Endothelial cell of umbilical vein (primary cell): ENCODE results near the gene MRGPRD. TPM values are rescaled to one million over a fixed set of nuclear protein-coding genes. Genes with fewer than 3 reads are reported as not detected.

Source experiments
- BruUV-seq: library from RNA; stranded (reverse); fragments of 400-500 nt; replicated peaks from 2 replicates; lab custom pipeline; 2021; lab: Mats Ljungman, UMichigan
- CTCF ChIA-PET: fragments of 300-600, 350-600 bp; sonication (Branson Sonifier 250); formaldehyde crosslinking; loops from one replicate; lab custom pipeline; 2021; ENCODE audit warnings: antibody characterized with exemption, inconsistent platforms; lab: Charles Lee
- POLR2A ChIA-PET: fragments of 300-600, 350-600 bp; sonication (Branson Sonifier 250); formaldehyde crosslinking; loops from one replicate; lab custom pipeline; 2021; ENCODE audit warnings: antibody characterized with exemption, inconsistent platforms; lab: Charles Lee
- DNase-seq: peaks from one replicate; pipeline ENCODE4 v3.0.0-alpha.2; 2011; ENCODE audit warnings: low read depth, low spot score
- FAIRE-seq: peaks from 2 replicates; lab custom pipeline; 2011; peaks lifted over from hg19 to GRCh38; lab: Jason Lieb, UNC
- H2AFZ ChIP-seq: 2 replicates; pipeline ENCODE4 v1.6.0; 2012; ENCODE audit warnings: low read depth, low read length, control low read depth, inconsistent platforms
- H3K27ac ChIP-seq: 2 replicates; pipeline ENCODE4 v1.5.1; 2011; ENCODE audit warnings: low read depth, mild to moderate bottlenecking, control low read depth, low read length, moderate library complexity; ENCODE audit not compliant: insufficient read depth
- H3K27me3 ChIP-seq, 2 experiments: 2 replicates each; pipeline versions ENCODE4 v1.6.0 to v1.6.1; 2011; ENCODE audit warnings: low read length in 2 of 2, mixed read lengths in 1 of 2; ENCODE audit not compliant: control insufficient read depth in 2 of 2, insufficient read depth in 2 of 2
- H3K36me3 ChIP-seq, 2 experiments: 2 replicates in 1 of 2; 3 replicates in 1 of 2; pipeline ENCODE4 v1.5.1; 2011; ENCODE audit warnings: low read length in 2 of 2, mild to moderate bottlenecking in 1 of 2, moderate library complexity in 1 of 2; ENCODE audit not compliant: control insufficient read depth in 2 of 2, insufficient read depth in 2 of 2; ENCODE audit errors: extremely low read depth in 1 of 2
- H3K4me1 ChIP-seq: 3 replicates; pipeline ENCODE4 v1.5.1; 2011; ENCODE audit warnings: mild to moderate bottlenecking, low read length; ENCODE audit not compliant: control insufficient read depth, insufficient read depth; ENCODE audit errors: extremely low read depth
- H3K4me2 ChIP-seq: 2 replicates; pipeline ENCODE4 v1.6.1; 2011; ENCODE audit warnings: low read length, control low read depth, mixed read lengths; ENCODE audit not compliant: insufficient read depth
- H3K4me3 ChIP-seq, 3 experiments: fragments of 200-600 bp in 1 of 3; sonication (generic), shearing (Covaris generic) in 1 of 3; replicated peaks in 1 of 3; 2 replicates each; pipeline ENCODE4 v1.5.1; 2011 to 2016; ENCODE audit warnings: control low read depth in 3 of 3, low read length in 3 of 3, mild to moderate bottlenecking in 2 of 3, inconsistent platforms in 1 of 3, low read depth in 1 of 3, moderate library complexity in 1 of 3; ENCODE audit not compliant: insufficient read depth in 1 of 3
- H3K79me2 ChIP-seq: 2 replicates; pipeline ENCODE4 v1.6.0; 2012; ENCODE audit warnings: low read length, inconsistent platforms; ENCODE audit not compliant: control insufficient read depth, insufficient read depth
- H3K9ac ChIP-seq: replicated peaks from 2 replicates; pipeline ENCODE3; 2011; ENCODE audit warnings: low read length, control low read depth; ENCODE audit not compliant: insufficient read depth; ENCODE audit errors: extremely low read depth
- H3K9me1 ChIP-seq: replicated peaks from 3 replicates; pipeline ENCODE4 v1.6.0; 2011; ENCODE audit warnings: mild to moderate bottlenecking, low read length; ENCODE audit not compliant: control insufficient read depth, insufficient read depth; ENCODE audit errors: extremely low read depth
- H3K9me3 ChIP-seq: replicated peaks from 2 replicates; pipeline ENCODE4 v1.5.1; 2012; ENCODE audit warnings: low read length, inconsistent platforms; ENCODE audit not compliant: control insufficient read depth, insufficient read depth
- H4K20me1 ChIP-seq: replicated peaks from 2 replicates; pipeline ENCODE3; 2011; ENCODE audit warnings: mild to moderate bottlenecking, low read length; ENCODE audit not compliant: control insufficient read depth, insufficient read depth; ENCODE audit errors: extremely low read depth
- EZH2 ChIP-seq: IDR thresholded peaks from 2 replicates; pipeline ENCODE4 v1.6.1; 2012; ENCODE audit warnings: borderline replicate concordance, low read depth, mild to moderate bottlenecking, moderate library complexity, low read length, inconsistent platforms; ENCODE audit not compliant: severe bottlenecking
- FOS ChIP-seq: IDR thresholded peaks from 2 replicates; pipeline ENCODE4 v1.6.1; 2011; ENCODE audit warnings: mild to moderate bottlenecking, low read length, moderate library complexity, borderline replicate concordance; ENCODE audit not compliant: insufficient read depth
- GATA2 ChIP-seq: IDR thresholded peaks from 2 replicates; pipeline ENCODE4 v1.7.0; 2011; ENCODE audit warnings: low read depth, mild to moderate bottlenecking, moderate library complexity, mixed read lengths, low read length; ENCODE audit not compliant: insufficient read length, insufficient read depth
- JUN ChIP-seq: IDR thresholded peaks from 2 replicates; pipeline ENCODE4 v1.6.1; 2011; ENCODE audit warnings: borderline replicate concordance, low read depth; ENCODE audit not compliant: insufficient read length, insufficient read depth
- MYC ChIP-seq: IDR thresholded peaks from one replicate; pipeline ENCODE4 v1.6.1; 2011; ENCODE audit warnings: mild to moderate bottlenecking, low read depth, low read length
- POLR2A ChIP-seq: IDR thresholded peaks from 2 replicates; pipeline ENCODE4 v1.6.1; 2012; ENCODE audit warnings: low read depth, mild to moderate bottlenecking, control low read depth, low read length
- POLR2AphosphoS5 ChIP-seq: IDR thresholded peaks from 2 replicates; pipeline ENCODE4 v1.6.1; 2012; ENCODE audit warnings: low read depth, mild to moderate bottlenecking, control low read depth, low read length, moderate library complexity; ENCODE audit not compliant: insufficient read depth
- dilution Hi-C: fragments of 300-500 bp; cut with MboI; formaldehyde crosslinking; loops from one replicate; pipeline ENCODE4 v1.15.0; 2019; ENCODE audit warnings: low sequenced_read_pairs; ENCODE audit not compliant: extremely low pct_ligation_motif_present
- intact Hi-C: fragments of 100-400 bp; cut with micrococcal nuclease; formaldehyde crosslinking; loops from one replicate; pipeline ENCODE4 v1.10.0; 2022
- polyA plus RNA-seq, 4 experiments: library from polyadenylated mRNA; depleted of rRNA in 3 of 4; stranded (reverse) in 3 of 4; unstranded in 1 of 4; fragments of >200 nt; gene quantifications; 2 replicates each; pipeline versions ENCODE4 v1.2.1 to v1.2.3, GENCODE V29; 2011 to 2012; ENCODE audit warnings: missing spikeins in 1 of 4
- total RNA-seq: library from RNA; stranded (reverse); gene quantifications from 2 replicates; pipeline ENCODE4 v1.2.3, GENCODE V29; 2021
- TF ChIP-seq, protein P1 (sequence below): IDR thresholded peaks from 2 replicates; pipeline ENCODE4 v1.6.1; 2011; ENCODE audit not compliant: insufficient read depth, insufficient read length
- TF ChIP-seq, protein P2 (sequence below), 2 donors: IDR thresholded peaks; 1 replicate in 1 of 2; 2 replicates in 1 of 2; pipeline ENCODE4 v1.5.1; 2011; ENCODE audit warnings: low read length in 2 of 2, mild to moderate bottlenecking in 2 of 2, moderate library complexity in 2 of 2, control low read depth in 1 of 2, inconsistent platforms in 1 of 2, low read depth in 1 of 2; ENCODE audit not compliant: insufficient read depth in 1 of 2; ENCODE audit errors: extremely low read depth in 1 of 2

The MRGPRD gene
- total and polyA plus RNA-seq, 2 donors (not counting 3 experiments of a cell fraction or from before 2014, with no cell fraction given) = not detected

DNA sequence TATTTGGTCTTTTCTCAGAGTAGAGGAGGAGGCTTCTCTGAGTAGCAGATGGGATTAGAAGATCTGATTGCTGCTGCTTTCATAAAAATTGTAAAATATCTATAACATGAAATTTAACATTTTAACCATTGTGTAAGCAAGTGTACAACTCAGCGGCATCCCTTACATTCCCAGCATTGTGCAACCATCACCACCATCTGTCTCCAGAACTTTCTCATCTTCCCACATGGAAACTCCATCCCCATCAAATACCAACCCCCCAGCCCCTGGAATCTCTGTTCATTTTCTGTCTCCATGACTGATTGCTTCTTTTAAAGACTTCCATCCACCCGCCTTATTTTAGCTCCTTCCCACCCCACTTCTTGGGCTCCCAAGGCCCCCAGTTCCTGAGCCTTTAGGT is 32.3 kb downstream of the MRGPRD start:
- H2AFZ ChIP-seq = no peak overlapping the region
- CTCF ChIA-PET = interaction anchor here (0.8 kb wide), 1 partner anchor 34 kb away, joined by 3 read pairs; no protein-coding TSS in a partner anchor

More for the DNA sequence above, 32.3 kb downstream of the MRGPRD start:
- dilution Hi-C loops (no loop called here), intact Hi-C loops (no loop called here)
- Histone ChIP-seq H4K20me1 (no peaks in the 10 kb centered on the region), H3K9me3 (no peaks in the 10 kb centered on the region), H3K27ac (no peak overlapping the region), H3K4me2 (no peak overlapping the region), H3K79me2 (no peaks in the 10 kb centered on the region), H3K36me3 (no peaks in the 10 kb centered on the region), H3K9me1 (no peaks in the 10 kb centered on the region), H3K9ac (no peak overlapping the region), H3K27me3 (no peaks in the 10 kb centered on the region), H3K4me1 (no peaks in the 10 kb centered on the region), H3K4me3 (no peak overlapping the region)
- FAIRE-seq = no peak
- no peak for DNase-seq
- BruUV-seq = no TSS peak
- TF ChIP-seq, protein P1, sequence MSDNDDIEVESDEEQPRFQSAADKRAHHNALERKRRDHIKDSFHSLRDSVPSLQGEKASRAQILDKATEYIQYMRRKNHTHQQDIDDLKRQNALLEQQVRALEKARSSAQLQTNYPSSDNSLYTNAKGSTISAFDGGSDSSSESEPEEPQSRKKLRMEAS = no peak
- TF ChIP-seq GATA2 (no peak), EZH2 (no peak), FOS (no peak), JUN (no peak), POLR2A (no peak), MYC (no peak), POLR2AphosphoS5 (no peak)
- TF ChIP-seq, protein P2, sequence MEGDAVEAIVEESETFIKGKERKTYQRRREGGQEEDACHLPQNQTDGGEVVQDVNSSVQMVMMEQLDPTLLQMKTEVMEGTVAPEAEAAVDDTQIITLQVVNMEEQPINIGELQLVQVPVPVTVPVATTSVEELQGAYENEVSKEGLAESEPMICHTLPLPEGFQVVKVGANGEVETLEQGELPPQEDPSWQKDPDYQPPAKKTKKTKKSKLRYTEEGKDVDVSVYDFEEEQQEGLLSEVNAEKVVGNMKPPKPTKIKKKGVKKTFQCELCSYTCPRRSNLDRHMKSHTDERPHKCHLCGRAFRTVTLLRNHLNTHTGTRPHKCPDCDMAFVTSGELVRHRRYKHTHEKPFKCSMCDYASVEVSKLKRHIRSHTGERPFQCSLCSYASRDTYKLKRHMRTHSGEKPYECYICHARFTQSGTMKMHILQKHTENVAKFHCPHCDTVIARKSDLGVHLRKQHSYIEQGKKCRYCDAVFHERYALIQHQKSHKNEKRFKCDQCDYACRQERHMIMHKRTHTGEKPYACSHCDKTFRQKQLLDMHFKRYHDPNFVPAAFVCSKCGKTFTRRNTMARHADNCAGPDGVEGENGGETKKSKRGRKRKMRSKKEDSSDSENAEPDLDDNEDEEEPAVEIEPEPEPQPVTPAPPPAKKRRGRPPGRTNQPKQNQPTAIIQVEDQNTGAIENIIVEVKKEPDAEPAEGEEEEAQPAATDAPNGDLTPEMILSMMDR (IDR thresholded peaks at IDR 0.05; ENCODE audit: extremely low read depth in 1 of 2, insufficient read depth in 1 of 2, low read depth in 1 of 2, low read length in 2 of 2) = no peak
- POLR2A ChIA-PET = no interaction called here
